Stomach (tissue), 4 donors: ENCODE measurements around the gene ULK1.

Source experiments
- EP300 ChIP-seq: sonication (generic); formaldehyde crosslinking; IDR thresholded peaks from one replicate; pipeline ENCODE4 v1.6.1; 2017; ENCODE audit warnings: antibody characterized with exemption
- POLR2A ChIP-seq, 4 donors: fragments of 450-650 bp; IDR thresholded peaks; one replicate each; pipeline ENCODE4 v1.6.1; 2016; ENCODE audit warnings: antibody characterized with exemption in 4 of 4, control low read depth in 2 of 4, mild to moderate bottlenecking in 1 of 4, moderate library complexity in 1 of 4
- POLR2AphosphoS5 ChIP-seq, 3 donors: sonication (generic); formaldehyde crosslinking; IDR thresholded peaks; one replicate each; pipeline ENCODE4 v1.6.1; 2016; ENCODE audit warnings: antibody characterized with exemption in 3 of 3
- TF ChIP-seq, protein P1 (sequence below), 7 experiments: fragments of 450-650 bp in 4 of 7; fragments of 200-600 bp in 3 of 7; sonication (generic) in 3 of 7; IDR thresholded peaks; one replicate each; pipeline ENCODE4 v1.5.1; 2016 to 2019; ENCODE audit warnings: antibody characterized with exemption in 7 of 7, control low read depth in 2 of 7, mild to moderate bottlenecking in 1 of 7

DNA sequence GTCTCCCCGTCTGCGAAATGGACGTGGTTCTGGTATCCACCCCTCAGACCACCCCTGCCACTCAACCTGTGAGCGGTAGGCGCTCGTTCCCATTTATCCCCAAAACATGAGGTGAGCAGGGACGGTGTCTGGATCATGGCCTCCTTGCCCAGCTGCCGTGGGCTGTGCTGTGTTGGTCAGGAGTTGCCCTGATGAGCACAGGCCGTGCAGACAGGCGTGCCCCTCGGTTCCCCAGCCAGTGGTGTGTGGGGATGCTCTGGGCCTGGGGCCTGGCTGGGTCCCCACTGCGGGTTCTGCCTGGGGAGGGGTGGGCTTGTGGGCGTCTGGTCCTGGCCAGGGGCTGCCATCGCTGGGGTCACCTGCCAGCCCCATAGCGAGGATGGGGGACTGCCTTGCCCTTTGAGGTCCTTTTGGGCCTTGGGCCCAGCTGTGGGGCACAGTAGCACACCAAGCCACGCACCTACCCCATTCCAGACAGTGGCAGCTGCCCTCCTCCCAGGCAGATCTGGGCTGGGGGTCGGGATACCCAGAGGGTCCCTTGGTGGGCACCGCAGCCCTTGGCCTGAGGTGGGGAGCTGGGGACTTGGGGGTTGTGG is 23.4 kb downstream of the ULK1 start:
- TF ChIP-seq POLR2A (IDR thresholded peaks at IDR 0.05) (no peak), POLR2AphosphoS5 (IDR thresholded peaks at IDR 0.05) (no peak), EP300 (no peak)
- TF ChIP-seq, protein P1, sequence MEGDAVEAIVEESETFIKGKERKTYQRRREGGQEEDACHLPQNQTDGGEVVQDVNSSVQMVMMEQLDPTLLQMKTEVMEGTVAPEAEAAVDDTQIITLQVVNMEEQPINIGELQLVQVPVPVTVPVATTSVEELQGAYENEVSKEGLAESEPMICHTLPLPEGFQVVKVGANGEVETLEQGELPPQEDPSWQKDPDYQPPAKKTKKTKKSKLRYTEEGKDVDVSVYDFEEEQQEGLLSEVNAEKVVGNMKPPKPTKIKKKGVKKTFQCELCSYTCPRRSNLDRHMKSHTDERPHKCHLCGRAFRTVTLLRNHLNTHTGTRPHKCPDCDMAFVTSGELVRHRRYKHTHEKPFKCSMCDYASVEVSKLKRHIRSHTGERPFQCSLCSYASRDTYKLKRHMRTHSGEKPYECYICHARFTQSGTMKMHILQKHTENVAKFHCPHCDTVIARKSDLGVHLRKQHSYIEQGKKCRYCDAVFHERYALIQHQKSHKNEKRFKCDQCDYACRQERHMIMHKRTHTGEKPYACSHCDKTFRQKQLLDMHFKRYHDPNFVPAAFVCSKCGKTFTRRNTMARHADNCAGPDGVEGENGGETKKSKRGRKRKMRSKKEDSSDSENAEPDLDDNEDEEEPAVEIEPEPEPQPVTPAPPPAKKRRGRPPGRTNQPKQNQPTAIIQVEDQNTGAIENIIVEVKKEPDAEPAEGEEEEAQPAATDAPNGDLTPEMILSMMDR (IDR thresholded peaks at IDR 0.05): no peak
